PFSK-1 (cell line): Measurements from ENCODE around the gene KCNQ1.

Experiments
- POLR2AphosphoS5 ChIP-seq: IDR thresholded peaks from 2 replicates; pipeline ENCODE4 v1.6.1; 2012; ENCODE audit warnings: low read depth, mild to moderate bottlenecking, control low read depth, low read length, moderate library complexity
- TAF1 ChIP-seq: IDR thresholded peaks from 2 replicates; pipeline ENCODE4 v1.6.1; 2012; ENCODE audit warnings: low read length, control low read depth, borderline replicate concordance; ENCODE audit not compliant: insufficient read depth
- TF ChIP-seq, protein P1 (sequence below), 2 experiments: IDR thresholded peaks; 2 replicates each; pipeline versions ENCODE4 v1.6.1 to v1.8.0; 2011 to 2012; ENCODE audit warnings: low read depth in 2 of 2, low read length in 2 of 2, control low read depth in 1 of 2, inconsistent platforms in 1 of 2, mild to moderate bottlenecking in 1 of 2, moderate library complexity in 1 of 2; ENCODE audit not compliant: insufficient read depth in 1 of 2

GRCh38 chr11:2736577-2737225 is 291.9 kb downstream of the KCNQ1 start:
- TF ChIP-seq, protein P1, sequence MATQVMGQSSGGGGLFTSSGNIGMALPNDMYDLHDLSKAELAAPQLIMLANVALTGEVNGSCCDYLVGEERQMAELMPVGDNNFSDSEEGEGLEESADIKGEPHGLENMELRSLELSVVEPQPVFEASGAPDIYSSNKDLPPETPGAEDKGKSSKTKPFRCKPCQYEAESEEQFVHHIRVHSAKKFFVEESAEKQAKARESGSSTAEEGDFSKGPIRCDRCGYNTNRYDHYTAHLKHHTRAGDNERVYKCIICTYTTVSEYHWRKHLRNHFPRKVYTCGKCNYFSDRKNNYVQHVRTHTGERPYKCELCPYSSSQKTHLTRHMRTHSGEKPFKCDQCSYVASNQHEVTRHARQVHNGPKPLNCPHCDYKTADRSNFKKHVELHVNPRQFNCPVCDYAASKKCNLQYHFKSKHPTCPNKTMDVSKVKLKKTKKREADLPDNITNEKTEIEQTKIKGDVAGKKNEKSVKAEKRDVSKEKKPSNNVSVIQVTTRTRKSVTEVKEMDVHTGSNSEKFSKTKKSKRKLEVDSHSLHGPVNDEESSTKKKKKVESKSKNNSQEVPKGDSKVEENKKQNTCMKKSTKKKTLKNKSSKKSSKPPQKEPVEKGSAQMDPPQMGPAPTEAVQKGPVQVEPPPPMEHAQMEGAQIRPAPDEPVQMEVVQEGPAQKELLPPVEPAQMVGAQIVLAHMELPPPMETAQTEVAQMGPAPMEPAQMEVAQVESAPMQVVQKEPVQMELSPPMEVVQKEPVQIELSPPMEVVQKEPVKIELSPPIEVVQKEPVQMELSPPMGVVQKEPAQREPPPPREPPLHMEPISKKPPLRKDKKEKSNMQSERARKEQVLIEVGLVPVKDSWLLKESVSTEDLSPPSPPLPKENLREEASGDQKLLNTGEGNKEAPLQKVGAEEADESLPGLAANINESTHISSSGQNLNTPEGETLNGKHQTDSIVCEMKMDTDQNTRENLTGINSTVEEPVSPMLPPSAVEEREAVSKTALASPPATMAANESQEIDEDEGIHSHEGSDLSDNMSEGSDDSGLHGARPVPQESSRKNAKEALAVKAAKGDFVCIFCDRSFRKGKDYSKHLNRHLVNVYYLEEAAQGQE (IDR thresholded peaks at IDR 0.05; ENCODE audit: insufficient read depth in 1 of 2, low read depth in 2 of 2, low read length in 2 of 2), result no peak
- TF ChIP-seq POLR2AphosphoS5 (no peak), TAF1 (no peak)
